WTC11 (cell line): Measurements from ENCODE around the gene GFY. TPM values are rescaled to one million over a fixed set of nuclear protein-coding genes. Genes with fewer than 3 reads are reported as not detected.

Experiments used
- CDX4 ChIP-seq: fragments of 250-450 bp; sonication (Bioruptor Pico); IDR thresholded peaks from 2 replicates; pipeline ENCODE4 v1.9.0; 2021; ENCODE audit warnings: moderate library complexity, mild to moderate bottlenecking, inconsistent platforms, borderline replicate concordance
- CREM ChIP-seq: sonication (generic); formaldehyde crosslinking; IDR thresholded peaks from 2 replicates; pipeline ENCODE4 v1.8.1; 2022; ENCODE audit warnings: mild to moderate bottlenecking, missing genetic modification reagents, moderate library complexity
- E2F1 ChIP-seq: sonication (generic); formaldehyde crosslinking; IDR thresholded peaks from 2 replicates; pipeline ENCODE4 v1.8.0; 2022; ENCODE audit warnings: mild to moderate bottlenecking, missing genetic modification reagents
- ELF4 ChIP-seq: sonication (generic); formaldehyde crosslinking; IDR thresholded peaks from 2 replicates; pipeline ENCODE4 v1.8.1; 2022; ENCODE audit warnings: low read depth, mild to moderate bottlenecking, moderate library complexity, missing genetic modification reagents
- FOXK1 ChIP-seq: sonication (generic); formaldehyde crosslinking; IDR thresholded peaks from 2 replicates; pipeline ENCODE4 v1.8.0; 2022; ENCODE audit warnings: mild to moderate bottlenecking, moderate library complexity, missing genetic modification reagents
- GRHL2 ChIP-seq: fragments of 250-450 bp; sonication (Bioruptor Pico); IDR thresholded peaks from 2 replicates; pipeline ENCODE4 v1.8.0; 2022; ENCODE audit warnings: mild to moderate bottlenecking, moderate library complexity; ENCODE audit not compliant: insufficient replicate concordance, severe bottlenecking
- GTF2I ChIP-seq: fragments of 250-450 bp; sonication (Bioruptor Pico); conservative IDR thresholded peaks from 2 replicates; pipeline ENCODE4 v1.4.0; 2021; ENCODE audit warnings: mild to moderate bottlenecking
- HMGA2 ChIP-seq: fragments of 250-450 bp; sonication (Bioruptor Pico); IDR thresholded peaks from 2 replicates; pipeline ENCODE4 v1.4.0; 2021; ENCODE audit warnings: mild to moderate bottlenecking, moderate library complexity
- HMGXB4 ChIP-seq: sonication (generic); formaldehyde crosslinking; IDR thresholded peaks from 2 replicates; pipeline ENCODE4 v1.8.1; 2023; ENCODE audit warnings: mild to moderate bottlenecking, moderate library complexity, missing genetic modification reagents
- IRF1 ChIP-seq: sonication (generic); formaldehyde crosslinking; IDR thresholded peaks from 2 replicates; pipeline ENCODE4 v1.8.0; 2023; ENCODE audit warnings: missing genetic modification reagents
- JAZF1 ChIP-seq: fragments of 250-450 bp; sonication (Bioruptor Pico); IDR thresholded peaks from 2 replicates; pipeline ENCODE4 v1.9.0; 2021; ENCODE audit warnings: moderate library complexity, mild to moderate bottlenecking, inconsistent platforms
- JUN ChIP-seq: sonication (generic); formaldehyde crosslinking; IDR thresholded peaks from 2 replicates; pipeline ENCODE4 v1.8.0; 2023; ENCODE audit warnings: mild to moderate bottlenecking, missing genetic modification reagents
- MYBL2 ChIP-seq: sonication (generic); formaldehyde crosslinking; IDR thresholded peaks from 2 replicates; pipeline ENCODE4 v1.8.1; 2023; ENCODE audit warnings: mild to moderate bottlenecking, moderate library complexity, missing genetic modification reagents
- NR1H2 ChIP-seq: sonication (generic); formaldehyde crosslinking; IDR thresholded peaks from 2 replicates; pipeline ENCODE4 v1.9.0; 2021; ENCODE audit warnings: mild to moderate bottlenecking, moderate library complexity, missing genetic modification reagents
- NR3C1 ChIP-seq: sonication (generic); formaldehyde crosslinking; conservative IDR thresholded peaks from 2 replicates; pipeline ENCODE4 v1.8.1; 2023; ENCODE audit warnings: low read depth, mild to moderate bottlenecking, missing genetic modification reagents
- RORB ChIP-seq: fragments of 250-450 bp; sonication (Bioruptor Pico); IDR thresholded peaks from 2 replicates; pipeline ENCODE4 v1.9.0; 2021; ENCODE audit warnings: mild to moderate bottlenecking
- SP1 ChIP-seq: sonication (generic); formaldehyde crosslinking; conservative IDR thresholded peaks from 2 replicates; pipeline ENCODE4 v1.8.1; 2022; ENCODE audit warnings: missing genetic modification reagents
- STAT6 ChIP-seq: sonication (generic); formaldehyde crosslinking; conservative IDR thresholded peaks from 2 replicates; pipeline ENCODE4 v1.8.1; 2023; ENCODE audit warnings: mild to moderate bottlenecking, low read depth, missing genetic modification reagents, moderate library complexity
- TEAD1 ChIP-seq: sonication (generic); formaldehyde crosslinking; IDR thresholded peaks from 2 replicates; pipeline ENCODE4 v1.8.0; 2022; ENCODE audit warnings: mild to moderate bottlenecking, missing genetic modification reagents
- TP53 ChIP-seq: sonication (generic); formaldehyde crosslinking; IDR thresholded peaks from 2 replicates; pipeline ENCODE4 v1.8.1; 2023; ENCODE audit warnings: mild to moderate bottlenecking, missing genetic modification reagents
- USF2 ChIP-seq: sonication (generic); formaldehyde crosslinking; IDR thresholded peaks from 2 replicates; pipeline ENCODE4 v1.8.1; 2023; ENCODE audit warnings: mild to moderate bottlenecking, missing genetic modification reagents, moderate library complexity
- ZBTB43 ChIP-seq: sonication (generic); formaldehyde crosslinking; IDR thresholded peaks from 2 replicates; pipeline ENCODE4 v1.8.1; 2023; ENCODE audit warnings: mild to moderate bottlenecking, missing genetic modification reagents
- ZNF232 ChIP-seq: sonication (generic); formaldehyde crosslinking; IDR thresholded peaks from 2 replicates; pipeline ENCODE4 v1.8.0; 2022; ENCODE audit warnings: mild to moderate bottlenecking, missing genetic modification reagents
- ZNF416 ChIP-seq: fragments of 250-450 bp; sonication (Bioruptor Pico); IDR thresholded peaks from 2 replicates; pipeline ENCODE4 v1.9.0; 2021; ENCODE audit warnings: mild to moderate bottlenecking, inconsistent platforms
- ZNF423 ChIP-seq: fragments of 250-450 bp; sonication (Bioruptor Pico); IDR thresholded peaks from 2 replicates; pipeline ENCODE4 v2.1.2; 2022; ENCODE audit warnings: mild to moderate bottlenecking, moderate library complexity
- ZNF512 ChIP-seq: sonication (generic); formaldehyde crosslinking; IDR thresholded peaks from 2 replicates; pipeline ENCODE4 v1.8.1; 2022; ENCODE audit warnings: missing genetic modification reagents, borderline replicate concordance
- total RNA-seq: library from RNA; stranded (reverse); gene quantifications from 3 replicates; pipeline ENCODE4 v1.2.3, GENCODE V29; 2021

GFY gene
- total RNA-seq, 1 experiment from 2014 or later, result 0.87 TPM

- TF ChIP-seq JAZF1 (CRISPR knock-in tag) (no peak), SP1 (peak; percentile 81), FOXK1 (CRISPR knock-in tag) (peak; percentile 41; the same call in 1 of the 2 replicates), STAT6 (no peak), TP53 (CRISPR knock-in tag) (no peak), RORB (CRISPR knock-in tag) (no peak), ZNF416 (CRISPR knock-in tag) (no peak), ELF4 (CRISPR knock-in tag) (no peak), GRHL2 (CRISPR knock-in tag) (no peak), HMGXB4 (CRISPR knock-in tag) (no peak), MYBL2 (CRISPR knock-in tag) (no peak), USF2 (CRISPR knock-in tag) (peak; percentile 84), ZNF232 (no peak), NR3C1 (CRISPR knock-in tag) (no peak), GTF2I (CRISPR knock-in tag) (no peak), JUN (CRISPR knock-in tag) (no peak), CREM (CRISPR knock-in tag) (no peak; the same call in 1 of the 2 replicates), ZNF423 (CRISPR knock-in tag) (no peak), IRF1 (CRISPR knock-in tag) (no peak), HMGA2 (CRISPR knock-in tag) (no peak), NR1H2 (CRISPR knock-in tag) (no peak), E2F1 (CRISPR knock-in tag) (no peak), ZNF512 (CRISPR knock-in tag) (no peak), CDX4 (CRISPR knock-in tag) (no peak), ZBTB43 (no peak), TEAD1 (CRISPR knock-in tag) (0 out of 2 replicates have a peak, but pooled peaks have one; percentile 27)
Measured at GRCh38 chr19:49436381-49437017, 11.3 kb downstream of the GFY start (continued).
